Liver (tissue), 3 donors: ENCODE results near the gene EXOSC10.
"Not testable (repeated sequence)": the region's sequence is repeated elsewhere in the genome, so short reads cannot be mapped to it uniquely, and the experiment has no call there.

ENCODE experiments used
- FOXA2 ChIP-seq: IDR thresholded peaks from 2 replicates; pipeline ENCODE4 v1.6.1; 2016; ENCODE audit warnings: antibody characterized with exemption
- HNF4A ChIP-seq, 2 donors: conservative IDR thresholded peaks; 2 replicates each; pipeline ENCODE4 v1.6.1; 2016; ENCODE audit warnings: antibody characterized with exemption in 2 of 2, mild to moderate bottlenecking in 2 of 2
- HNF4G ChIP-seq: IDR thresholded peaks from 2 replicates; pipeline ENCODE4 v1.6.1; 2016; ENCODE audit warnings: antibody characterized with exemption
- RAD21 ChIP-seq, 2 donors: IDR thresholded peaks; 2 replicates each; pipeline ENCODE4 v1.6.1; 2016; ENCODE audit warnings: antibody characterized with exemption in 2 of 2, mild to moderate bottlenecking in 2 of 2
- TF ChIP-seq, protein P1 (sequence below): fragments of 150-350 bp; IDR thresholded peaks from 2 replicates; pipeline ENCODE4 v1.5.1; 2017; ENCODE audit warnings: improper control_type of control experiment, low read depth, low read length; ENCODE audit not compliant: missing input control
- donor health status: healthy.
- donor health status: healthy.

DNA sequence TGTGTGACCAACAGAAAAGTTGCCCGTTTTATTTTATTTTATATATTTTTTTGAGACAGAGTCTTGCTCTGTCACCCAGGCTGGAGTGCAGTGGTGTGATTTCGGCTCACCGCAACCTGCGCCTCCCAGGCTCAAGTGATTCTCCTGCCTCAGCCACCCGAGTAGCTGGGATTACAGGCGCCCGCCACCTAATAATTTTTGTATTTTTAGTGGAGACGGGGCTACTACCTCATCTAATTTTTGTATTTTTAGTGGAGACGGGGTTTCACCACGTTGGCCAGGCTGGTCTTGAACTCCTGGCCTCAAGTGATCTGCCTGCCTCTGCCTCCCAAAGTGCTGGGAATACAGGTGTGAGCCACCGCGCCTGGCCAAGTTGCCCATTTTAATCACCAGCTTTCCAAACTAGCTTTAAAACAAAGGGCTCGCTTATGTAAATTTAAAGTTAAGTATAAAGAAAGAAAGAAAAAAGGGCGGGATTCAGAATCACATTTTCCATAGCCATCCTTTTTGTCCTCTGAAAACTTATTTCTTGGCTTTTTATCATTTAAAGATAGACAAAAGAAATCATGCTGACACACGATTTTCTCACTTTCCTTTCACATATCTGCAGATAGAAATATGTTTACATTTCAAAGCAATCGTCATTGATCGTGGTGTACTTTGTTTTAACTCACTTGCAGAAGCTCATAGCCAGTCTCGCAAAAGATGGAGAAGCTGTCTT lies 62.5 kb downstream of the EXOSC10 start:
- TF ChIP-seq FOXA2; RAD21 (IDR thresholded peaks at IDR 0.05); HNF4A (conservative IDR thresholded peaks at IDR 0.05); HNF4G: not testable (repeated sequence)
- TF ChIP-seq, protein P1, sequence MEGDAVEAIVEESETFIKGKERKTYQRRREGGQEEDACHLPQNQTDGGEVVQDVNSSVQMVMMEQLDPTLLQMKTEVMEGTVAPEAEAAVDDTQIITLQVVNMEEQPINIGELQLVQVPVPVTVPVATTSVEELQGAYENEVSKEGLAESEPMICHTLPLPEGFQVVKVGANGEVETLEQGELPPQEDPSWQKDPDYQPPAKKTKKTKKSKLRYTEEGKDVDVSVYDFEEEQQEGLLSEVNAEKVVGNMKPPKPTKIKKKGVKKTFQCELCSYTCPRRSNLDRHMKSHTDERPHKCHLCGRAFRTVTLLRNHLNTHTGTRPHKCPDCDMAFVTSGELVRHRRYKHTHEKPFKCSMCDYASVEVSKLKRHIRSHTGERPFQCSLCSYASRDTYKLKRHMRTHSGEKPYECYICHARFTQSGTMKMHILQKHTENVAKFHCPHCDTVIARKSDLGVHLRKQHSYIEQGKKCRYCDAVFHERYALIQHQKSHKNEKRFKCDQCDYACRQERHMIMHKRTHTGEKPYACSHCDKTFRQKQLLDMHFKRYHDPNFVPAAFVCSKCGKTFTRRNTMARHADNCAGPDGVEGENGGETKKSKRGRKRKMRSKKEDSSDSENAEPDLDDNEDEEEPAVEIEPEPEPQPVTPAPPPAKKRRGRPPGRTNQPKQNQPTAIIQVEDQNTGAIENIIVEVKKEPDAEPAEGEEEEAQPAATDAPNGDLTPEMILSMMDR: not testable (repeated sequence)
